GM19193 (cell line): ENCODE data around the gene NAA35.

Experiments used
- POLR2A ChIP-seq: IDR thresholded peaks from 4 replicates; pipeline ENCODE4 v1.6.1; 2011; ENCODE audit not compliant: insufficient read depth, insufficient read length; ENCODE audit errors: extremely low read depth

NAA35 gene

GRCh38 chr9:85940832-85941621 lies at the start of gene NAA35:
TSS of gene NAA35 (plus strand) at chr9:85941146. CDS start at chr9:85942160, 1,014 bp downstream.
- TF ChIP-seq POLR2A = peak; percentile 42

GRCh38 chr9:85892401-85892800 lies 48.5 kb upstream of the NAA35 start:
- no peak for TF ChIP-seq POLR2A

- no peak for TF ChIP-seq POLR2A
Measured at GRCh38 chr9:85895685-85896084, 45.3 kb upstream of the NAA35 start.

GRCh38 chr9:85897848-85898247 lies 43.1 kb upstream of the NAA35 start:
- no peak for TF ChIP-seq POLR2A

- no peak for TF ChIP-seq POLR2A
Measured at GRCh38 chr9:85898332-85898731, 42.6 kb upstream of the NAA35 start.

GRCh38 chr9:85899388-85899787 lies 41.6 kb upstream of the NAA35 start:
- no peak for TF ChIP-seq POLR2A

- TF ChIP-seq POLR2A = no peak
Measured at GRCh38 chr9:85900504-85901201, 40.3 kb upstream of the NAA35 start.

- no peak for TF ChIP-seq POLR2A
Measured at GRCh38 chr9:85904975-85905374, 36.0 kb upstream of the NAA35 start.

- TF ChIP-seq POLR2A = no peak
Measured at GRCh38 chr9:85905957-85906356, 35.0 kb upstream of the NAA35 start.

- TF ChIP-seq POLR2A = no peak
Measured at GRCh38 chr9:85909390-85909789, 31.6 kb upstream of the NAA35 start.

GRCh38 chr9:85914108-85914507 lies 26.8 kb upstream of the NAA35 start:
- no peak for TF ChIP-seq POLR2A

GRCh38 chr9:85917756-85918155 lies 23.2 kb upstream of the NAA35 start:
- TF ChIP-seq POLR2A = no peak

GRCh38 chr9:85925493-85925892 lies 15.5 kb upstream of the NAA35 start:
- no peak for TF ChIP-seq POLR2A

GRCh38 chr9:85927076-85927475 lies 13.9 kb upstream of the NAA35 start:
- no peak for TF ChIP-seq POLR2A

GRCh38 chr9:85931495-85931894 lies 9.5 kb upstream of the NAA35 start:
- TF ChIP-seq POLR2A = no peak

- TF ChIP-seq POLR2A = peak; percentile 81
Measured at GRCh38 chr9:85940275-85940831, 593 bp upstream of the NAA35 start.
